HG02885 (cell line): ENCODE results near the gene PPP1R12C.
"Not testable (repeated sequence)": the region's sequence is repeated elsewhere in the genome, so short reads cannot be mapped to it uniquely, and the experiment has no call there.

Experiments
- ATAC-seq: cut with Tn5 transposase; IDR thresholded peaks from one replicate; pipeline ENCODE4 v1.9.1; 2021; ENCODE audit warnings: mild to moderate bottlenecking; ENCODE audit not compliant: unreplicated experiment, poor library complexity

PPP1R12C gene

DNA sequence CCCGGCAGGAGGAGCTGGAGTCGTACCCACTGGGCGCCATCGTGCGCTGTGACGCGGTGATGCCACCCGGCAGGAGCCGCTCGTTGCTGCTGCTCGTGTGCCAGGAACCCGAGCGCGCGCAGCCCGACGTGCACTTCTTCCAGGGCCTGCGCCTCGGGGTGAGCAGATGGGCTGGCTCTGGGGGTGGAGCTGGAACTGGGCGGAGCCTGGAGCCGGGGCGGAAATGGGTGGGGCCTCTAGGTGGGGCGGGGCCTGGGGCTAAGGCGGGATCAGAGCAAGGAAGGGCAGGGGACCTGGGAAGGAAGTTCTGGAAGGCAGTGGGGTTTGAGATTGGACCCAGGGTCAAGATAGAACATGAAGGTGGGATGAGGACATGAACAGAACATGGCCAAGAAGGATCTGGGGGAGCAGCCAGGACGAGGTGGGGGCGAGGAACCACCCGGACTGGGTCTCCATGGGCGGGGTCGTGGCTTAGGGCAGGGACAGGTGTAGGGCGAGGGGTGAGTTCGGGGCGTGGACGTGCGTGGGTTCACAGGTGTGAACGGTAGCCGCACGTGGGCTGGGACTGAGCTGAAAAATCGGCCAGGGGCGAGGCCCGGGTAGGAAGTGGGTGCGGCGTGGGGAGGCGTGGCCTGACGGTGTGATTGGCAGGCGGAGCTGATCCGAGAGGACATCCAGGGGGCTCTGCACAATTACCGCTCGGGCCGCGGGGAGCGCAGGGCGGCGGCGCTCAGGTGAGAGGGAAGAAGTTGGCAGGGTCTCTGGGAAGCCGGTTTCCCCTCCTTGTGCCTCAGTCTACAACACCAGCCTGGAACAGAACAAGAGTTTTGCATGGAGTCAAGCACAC lies 37.1 kb downstream of the PPP1R12C start:
- ATAC-seq = peak; percentile 57

DNA sequence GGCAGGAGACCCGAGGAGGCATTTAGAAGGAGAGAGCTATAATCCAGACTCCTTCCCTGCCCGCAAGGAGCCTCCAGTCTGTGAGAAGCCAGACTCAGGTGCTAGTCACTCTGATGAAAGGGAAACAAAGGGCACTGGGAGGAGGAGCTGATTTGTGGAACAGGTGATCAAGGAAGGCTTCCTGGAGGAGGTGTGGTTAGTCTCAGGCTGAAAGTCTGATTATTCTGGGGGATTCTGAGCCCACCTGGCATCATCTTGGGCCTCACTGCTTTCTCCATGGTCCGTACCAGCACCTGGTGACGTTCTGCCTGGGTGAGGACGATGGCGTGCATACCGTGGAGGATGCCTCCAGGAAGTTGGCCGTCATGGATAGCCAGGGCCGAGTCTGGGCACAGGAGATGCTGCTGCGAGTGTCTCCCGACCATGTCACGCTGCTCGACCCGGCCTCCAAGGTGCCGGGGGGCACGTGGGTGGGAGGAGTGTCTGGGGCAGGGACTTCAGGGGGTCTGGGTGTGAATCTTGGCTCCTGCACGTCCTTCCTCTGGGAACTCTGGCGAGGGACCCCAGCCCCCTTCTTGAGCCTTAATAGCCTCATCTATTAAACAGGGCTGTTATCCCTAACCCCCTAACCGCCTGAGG lies 37.9 kb downstream of the PPP1R12C start:
- no peak for ATAC-seq

- no peak for ATAC-seq
Measured at GRCh38 chr19:55078996-55079395, 38.4 kb downstream of the PPP1R12C start.

- no peak for ATAC-seq
Measured at GRCh38 chr19:55077106-55077505, 40.3 kb downstream of the PPP1R12C start.

- ATAC-seq = no peak
Measured at GRCh38 chr19:55076321-55076720, 41.1 kb downstream of the PPP1R12C start.

DNA sequence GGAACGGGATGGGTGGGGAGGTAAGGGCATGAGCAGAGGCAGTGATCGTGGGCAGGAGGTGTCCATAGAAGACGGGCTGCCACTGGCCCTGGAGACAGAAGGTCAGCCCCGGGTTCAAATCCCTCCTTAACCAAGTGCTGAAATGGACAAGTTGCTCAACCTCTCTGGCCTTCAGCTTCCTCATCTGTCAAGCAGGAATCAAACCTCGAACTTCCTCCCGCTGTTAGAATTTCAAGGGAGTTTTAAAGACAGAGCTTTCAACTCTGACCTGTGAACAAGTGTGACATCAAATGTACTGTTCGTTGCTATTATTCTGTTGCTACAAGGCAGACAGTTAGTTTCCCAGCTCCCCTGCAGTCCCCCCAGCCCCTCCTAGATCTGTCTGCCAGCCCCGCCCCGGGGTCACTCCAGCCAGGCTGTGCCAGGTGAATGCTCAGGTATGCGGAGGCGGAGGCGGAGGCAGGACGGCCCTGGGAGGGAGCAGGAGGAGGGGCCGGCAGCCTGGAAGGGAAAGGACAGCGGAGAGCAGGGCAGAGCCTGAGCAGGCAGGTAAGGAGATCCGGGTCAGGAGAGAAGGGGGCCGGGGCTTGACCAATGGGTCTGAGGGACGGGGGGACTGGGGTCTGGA lies 42.0 kb downstream of the PPP1R12C start, which contains the start of gene EPS8L1:
Gene EPS8L1, plus strand, starts transcription at position 499 of the 628 bp plus-strand sequence. CDS start 576 bp downstream, outside the sequence.
- ATAC-seq = no peak

DNA sequence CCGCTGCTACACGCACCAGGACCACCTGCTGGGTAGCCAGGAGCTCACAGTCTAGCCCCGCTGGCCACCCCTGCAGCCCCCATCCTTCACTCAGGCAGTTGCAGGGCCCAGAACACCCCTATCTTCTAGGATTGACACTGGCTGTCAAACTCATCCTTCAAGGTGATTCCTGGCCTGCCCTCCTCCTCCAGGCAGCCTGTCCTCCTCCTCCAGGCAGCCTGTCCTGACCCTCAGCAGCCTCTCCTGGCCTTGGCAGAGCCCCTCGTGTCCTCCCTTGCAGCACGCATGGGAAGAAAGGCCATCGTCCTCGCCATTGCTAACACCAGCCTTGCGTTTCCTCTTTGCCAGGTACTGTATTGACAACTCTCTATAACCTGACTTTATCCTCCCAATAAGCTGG lies 45.5 kb downstream of the PPP1R12C start:
- ATAC-seq = no peak

DNA sequence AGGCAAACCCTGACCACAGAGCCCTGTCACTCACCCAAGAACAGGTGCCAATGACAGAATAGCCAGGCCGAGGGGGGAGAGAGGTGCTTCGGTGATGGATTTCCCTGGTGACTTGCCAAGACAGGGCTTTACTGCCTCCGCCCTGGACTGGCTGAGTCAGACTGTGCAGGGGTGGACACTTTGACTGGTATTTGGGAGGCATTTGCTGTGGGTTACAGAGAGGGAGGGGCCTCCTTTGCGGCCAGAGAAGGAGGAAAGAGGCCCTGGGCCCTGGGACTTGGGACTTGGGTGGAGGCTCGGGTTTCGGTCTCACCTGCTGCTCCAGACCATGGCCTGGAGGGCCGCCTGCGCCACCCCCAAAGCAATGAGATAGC lies 46.3 kb downstream of the PPP1R12C start:
- ATAC-seq = peak; percentile 47

DNA sequence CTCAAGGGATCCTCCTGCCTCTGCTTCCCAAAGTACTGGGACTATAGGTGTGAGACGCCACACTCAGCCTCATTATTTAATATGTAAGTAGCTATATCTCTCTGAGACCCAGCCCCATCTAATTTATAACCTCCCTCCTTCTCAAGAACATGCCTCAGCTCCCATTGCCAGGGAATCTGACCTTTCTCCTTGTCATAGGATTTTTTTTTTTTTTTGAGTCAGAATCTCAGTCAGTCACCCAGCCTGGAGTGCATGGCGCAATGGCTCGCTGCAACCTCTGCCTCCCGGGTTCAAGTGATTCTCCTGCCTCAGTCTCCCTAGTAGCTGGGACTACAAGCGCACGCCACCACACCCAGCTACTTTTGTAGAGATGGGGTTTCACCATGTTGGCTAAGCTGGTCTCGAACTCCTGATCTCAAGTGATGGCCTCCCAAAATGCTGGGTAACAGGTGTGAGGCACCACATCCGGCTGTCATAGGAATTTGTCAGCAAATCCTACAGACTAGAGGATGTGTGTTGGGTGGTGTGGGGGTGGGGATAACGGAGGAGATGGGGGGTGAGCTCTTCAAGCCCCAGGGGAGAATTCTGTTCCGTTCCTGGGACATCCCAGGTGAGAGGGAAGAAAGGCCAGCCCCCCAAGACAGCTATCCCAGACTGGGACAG lies 46.8 kb downstream of the PPP1R12C start:
- ATAC-seq = no peak

- ATAC-seq = no peak
Measured at GRCh38 chr19:55069865-55070197, 47.6 kb downstream of the PPP1R12C start.

- no peak for ATAC-seq
Measured at GRCh38 chr19:55068950-55069864, 48.2 kb downstream of the PPP1R12C start.

- no peak for ATAC-seq
Measured at GRCh38 chr19:55067869-55068268, 49.6 kb downstream of the PPP1R12C start.

DNA sequence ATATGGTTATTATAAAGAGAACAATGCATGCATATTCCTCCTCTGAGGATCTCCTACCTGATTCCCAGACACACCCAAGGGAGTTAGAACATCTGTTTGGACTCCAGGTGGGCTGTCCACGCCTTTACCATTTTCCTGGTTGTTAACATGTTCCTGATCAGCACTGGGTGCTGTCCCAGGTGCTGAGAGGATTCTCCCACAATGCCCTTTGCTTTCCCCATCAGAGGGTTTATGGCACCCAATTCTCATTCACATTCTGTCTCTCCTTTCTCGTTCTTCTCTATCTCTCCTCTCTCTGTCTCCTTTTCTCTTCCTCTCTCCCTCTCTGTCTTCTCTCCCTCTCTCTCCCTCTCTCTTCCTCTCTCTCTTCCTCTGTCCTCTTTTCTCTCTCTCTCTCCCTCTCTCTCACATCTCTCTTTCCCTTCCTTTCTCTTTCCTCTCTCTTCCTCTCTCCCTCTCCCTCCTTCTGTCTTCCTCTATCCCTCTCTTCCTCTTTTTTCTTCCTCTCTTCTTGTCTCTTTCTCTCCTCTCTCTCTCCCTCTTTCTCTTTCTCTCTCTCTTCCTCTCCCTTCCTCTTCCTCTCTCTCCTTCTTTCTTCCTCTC lies 51.2 kb downstream of the PPP1R12C start:
- ATAC-seq = no peak

GRCh38 chr19:55065516-55065915 lies 51.9 kb downstream of the PPP1R12C start:
- not testable (repeated sequence) for ATAC-seq

DNA sequence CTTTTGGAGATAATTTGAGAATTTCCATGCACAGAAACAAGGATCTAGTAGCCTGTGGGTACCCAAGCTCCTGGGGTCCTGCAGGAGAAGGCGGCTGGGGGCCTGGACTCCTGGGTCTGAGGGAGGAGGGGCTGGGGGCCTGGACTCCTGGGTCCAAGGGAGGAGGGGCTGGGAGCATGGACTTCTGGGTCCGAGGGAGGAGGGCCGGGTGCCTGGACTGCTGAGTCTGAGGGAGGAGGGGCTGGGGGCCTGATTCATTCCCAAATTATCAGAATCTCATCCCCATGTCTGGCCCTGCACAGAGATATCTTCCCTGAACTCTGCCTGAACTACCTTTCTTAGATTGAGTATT lies 54.0 kb downstream of the PPP1R12C start:
- no peak for ATAC-seq

DNA sequence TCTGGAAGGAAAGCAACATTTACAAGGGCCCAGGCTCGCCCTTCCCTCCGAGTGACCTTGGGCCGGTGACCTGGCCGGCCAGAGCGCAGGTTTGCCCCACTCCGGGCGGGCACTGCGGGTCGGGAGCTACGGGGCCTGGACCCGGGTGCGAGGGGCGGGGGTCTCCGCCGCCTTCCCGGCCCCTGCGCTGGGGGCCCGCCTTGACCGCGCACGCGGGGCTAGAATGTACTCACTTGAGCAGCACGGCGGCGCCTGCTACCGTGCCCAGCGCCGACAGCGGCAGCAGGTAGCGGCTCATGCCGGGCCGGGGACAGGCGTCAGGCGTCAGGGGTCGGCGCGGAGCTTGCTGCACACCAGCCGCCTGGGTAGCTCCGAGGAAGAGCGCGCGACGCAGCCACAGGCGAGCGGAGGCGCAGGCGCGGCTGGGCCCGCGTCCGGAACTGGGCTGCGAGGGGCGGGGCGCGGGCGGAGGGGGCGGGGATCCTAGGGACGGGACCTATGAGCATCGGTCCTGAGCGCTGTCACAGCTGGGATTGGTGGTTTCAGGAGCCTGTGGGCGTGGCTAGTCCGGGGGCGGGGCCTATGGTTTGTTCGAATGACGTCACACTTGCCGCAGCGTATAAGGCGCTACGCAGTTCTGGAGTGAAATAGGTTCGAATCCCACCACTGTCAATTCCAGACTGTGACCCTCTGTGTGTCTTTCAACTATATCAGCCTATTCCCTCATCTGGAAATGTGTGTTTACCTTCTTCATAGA lies 54.5 kb downstream of the PPP1R12C start, which contains the start of gene RDH13:
Gene RDH13, minus strand, starts transcription at position 414 of the 757 bp plus-strand sequence. Its CDS starts 116 bp downstream, at position 298.
- ATAC-seq = peak; percentile 95

GRCh38 chr19:55060287-55060686 lies 57.1 kb downstream of the PPP1R12C start:
- not testable (repeated sequence) for ATAC-seq

- no peak for ATAC-seq
Measured at GRCh38 chr19:55058781-55059610, 58.4 kb downstream of the PPP1R12C start.
